Mucosa of rectum (tissue), 2 donors: ENCODE results near the gene C16orf86.

Source experiments
- H3K27ac ChIP-seq, 2 donors: one replicate each; pipeline ENCODE4 v1.7.0; 2013; ENCODE audit warnings: inconsistent platforms in 2 of 2, low read depth in 2 of 2, low read length in 2 of 2
- H3K27me3 ChIP-seq, 2 donors: one replicate each; pipeline ENCODE4 v1.7.0; 2013; ENCODE audit warnings: low read length in 2 of 2; ENCODE audit not compliant: control insufficient read depth in 2 of 2, insufficient read depth in 2 of 2
- H3K36me3 ChIP-seq, 2 donors: one replicate each; pipeline ENCODE4 v1.7.0; 2013; ENCODE audit warnings: low read length in 2 of 2; ENCODE audit not compliant: control insufficient read depth in 2 of 2, insufficient read depth in 2 of 2
- H3K4me1 ChIP-seq, 2 donors: one replicate each; pipeline ENCODE4 v1.7.0; 2013; ENCODE audit warnings: low read length in 2 of 2, mild to moderate bottlenecking in 1 of 2; ENCODE audit not compliant: control insufficient read depth in 2 of 2, insufficient read depth in 2 of 2
- H3K4me3 ChIP-seq, 2 donors: one replicate each; pipeline ENCODE4 v1.7.0; 2013; ENCODE audit warnings: low read length in 2 of 2
- H3K9ac ChIP-seq, 2 donors: one replicate each; pipeline ENCODE4 v1.7.0; 2013; ENCODE audit warnings: low read length in 2 of 2, low read depth in 1 of 2, mild to moderate bottlenecking in 1 of 2
- H3K9me3 ChIP-seq, 2 donors: one replicate each; pipeline ENCODE4 v1.7.0; 2013; ENCODE audit warnings: low read length in 2 of 2; ENCODE audit not compliant: control insufficient read depth in 2 of 2
- donor health status: healthy.
- donor health status: Normal muscosa, but diverticular disease.

The C16orf86 gene

GRCh38 chr16:67647111-67647651 is 19.4 kb upstream of the C16orf86 start:
- H3K9me3 ChIP-seq, result no peaks in the 10 kb centered on the region
- H3K4me3 ChIP-seq, result no peak overlapping the region
- no peak overlapping the region for H3K9ac ChIP-seq
- H3K27ac ChIP-seq, result no peak overlapping the region
- H3K4me1 ChIP-seq, result no peaks in the 10 kb centered on the region
- H3K36me3 ChIP-seq, result peaks cover 0 to 2% of the 10 kb centered on the region in 2 donors
- peaks cover 13 to 39% of the 10 kb centered on the region in 2 donors for H3K27me3 ChIP-seq

- Histone ChIP-seq H3K27me3 (peaks cover 13 to 43% of the 10 kb centered on the region in 2 donors), H3K36me3 (peaks cover 0 to 3% of the 10 kb centered on the region in 2 donors), H3K4me3 (no peak overlapping the region), H3K9ac (no peak overlapping the region), H3K9me3 (no peaks in the 10 kb centered on the region), H3K27ac (no peak overlapping the region), H3K4me1 (no peaks in the 10 kb centered on the region)
Observed at GRCh38 chr16:67647681-67648080, 18.9 kb upstream of the C16orf86 start.

- Histone ChIP-seq H3K4me3 (no peak overlapping the region), H3K27me3 (peaks cover 13 to 44% of the 10 kb centered on the region in 2 donors), H3K4me1 (peaks cover 0 to 2% of the 10 kb centered on the region in 2 donors), H3K36me3 (peaks cover 0 to 3% of the 10 kb centered on the region in 2 donors), H3K9ac (no peak overlapping the region), H3K9me3 (no peaks in the 10 kb centered on the region), H3K27ac (no peak overlapping the region)
Observed at GRCh38 chr16:67648088-67648763, 18.4 kb upstream of the C16orf86 start.

- peaks cover 0 to 3% of the 10 kb centered on the region in 2 donors for H3K4me1 ChIP-seq
- H3K36me3 ChIP-seq, result peaks cover 0 to 3% of the 10 kb centered on the region in 2 donors
- no peak overlapping the region for H3K9ac ChIP-seq
- no peak overlapping the region for H3K27ac ChIP-seq
- no peaks in the 10 kb centered on the region for H3K9me3 ChIP-seq
- no peak overlapping the region for H3K4me3 ChIP-seq
- peaks cover 15 to 50% of the 10 kb centered on the region in 2 donors for H3K27me3 ChIP-seq
Observed at GRCh38 chr16:67648764-67649407, 17.7 kb upstream of the C16orf86 start.

GRCh38 chr16:67649494-67649931 is 17.1 kb upstream of the C16orf86 start:
- Histone ChIP-seq H3K4me3 (no peak overlapping the region), H3K4me1 (peaks cover 0 to 3% of the 10 kb centered on the region in 2 donors), H3K9me3 (no peaks in the 10 kb centered on the region), H3K27ac (no peak overlapping the region), H3K36me3 (peaks cover 0 to 3% of the 10 kb centered on the region in 2 donors), H3K9ac (no peak overlapping the region), H3K27me3 (peaks cover 16 to 56% of the 10 kb centered on the region in 2 donors)

GRCh38 chr16:67650023-67650422 is 16.6 kb upstream of the C16orf86 start:
- Histone ChIP-seq H3K36me3 (peaks cover 0 to 3% of the 10 kb centered on the region in 2 donors), H3K9me3 (no peaks in the 10 kb centered on the region), H3K27me3 (peaks cover 20 to 61% of the 10 kb centered on the region in 2 donors), H3K9ac (no peak overlapping the region), H3K4me3 (no peak overlapping the region), H3K27ac (no peak overlapping the region), H3K4me1 (peaks cover 0 to 3% of the 10 kb centered on the region in 2 donors)

- H3K4me3 ChIP-seq, result no peak overlapping the region
- H3K4me1 ChIP-seq, result peaks cover 0 to 3% of the 10 kb centered on the region in 2 donors
- H3K9me3 ChIP-seq, result no peaks in the 10 kb centered on the region
- peaks cover 20 to 66% of the 10 kb centered on the region in 2 donors for H3K27me3 ChIP-seq
- no peak overlapping the region for H3K9ac ChIP-seq
- H3K36me3 ChIP-seq, result peaks cover 0 to 3% of the 10 kb centered on the region in 2 donors
- no peak overlapping the region for H3K27ac ChIP-seq
Observed at GRCh38 chr16:67651039-67651438, 15.6 kb upstream of the C16orf86 start.

GRCh38 chr16:67651847-67652246 is 14.8 kb upstream of the C16orf86 start:
- no peaks in the 10 kb centered on the region for H3K9me3 ChIP-seq
- H3K27me3 ChIP-seq, result peaks cover 17 to 66% of the 10 kb centered on the region in 2 donors
- H3K4me3 ChIP-seq, result no peak overlapping the region
- no peak overlapping the region for H3K27ac ChIP-seq
- peaks cover 0 to 3% of the 10 kb centered on the region in 2 donors for H3K36me3 ChIP-seq
- H3K9ac ChIP-seq, result no peak overlapping the region
- peaks cover 0 to 3% of the 10 kb centered on the region in 2 donors for H3K4me1 ChIP-seq

- Histone ChIP-seq H3K27ac (no peak overlapping the region), H3K27me3 (peaks cover 17 to 63% of the 10 kb centered on the region in 2 donors), H3K4me3 (no peak overlapping the region), H3K4me1 (peaks cover 0 to 3% of the 10 kb centered on the region in 2 donors), H3K9me3 (no peaks in the 10 kb centered on the region), H3K36me3 (peaks cover 4 to 5% of the 10 kb centered on the region in 2 donors), H3K9ac (no peak overlapping the region)
Observed at GRCh38 chr16:67652578-67653127, 14.0 kb upstream of the C16orf86 start.
